HG03108 (cell line): Measurements from ENCODE around the gene KRTAP12-4.
"Not testable (repeated sequence)": the region's sequence is repeated elsewhere in the genome, so short reads cannot be mapped to it uniquely, and the experiment has no call there.

ENCODE experiments used
- ATAC-seq: cut with Tn5 transposase; IDR thresholded peaks from one replicate; pipeline ENCODE4 v1.9.1; 2021; ENCODE audit warnings: moderate library complexity; ENCODE audit not compliant: unreplicated experiment

Gene KRTAP12-4

DNA sequence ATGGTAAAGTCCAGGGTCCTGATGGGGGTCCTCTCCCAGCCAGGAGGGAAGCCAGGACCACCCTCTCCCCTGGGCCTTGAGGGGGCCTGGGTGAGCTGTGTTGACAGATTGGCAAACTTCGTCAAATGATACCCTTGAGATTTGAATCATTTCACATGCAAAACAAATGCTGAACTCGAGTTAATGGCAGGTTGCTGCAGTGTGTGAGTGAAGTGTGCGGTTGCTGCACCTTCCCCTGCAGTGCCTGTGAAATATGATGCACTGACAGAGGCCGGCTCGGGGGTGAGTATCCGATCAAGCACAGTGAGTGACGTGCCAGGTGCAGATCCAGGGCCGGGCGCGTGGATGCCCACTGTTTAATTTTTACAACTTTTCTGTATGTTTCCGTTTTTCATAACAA, 33.2 kb upstream of the KRTAP12-4 start:
- ATAC-seq = no peak

DNA sequence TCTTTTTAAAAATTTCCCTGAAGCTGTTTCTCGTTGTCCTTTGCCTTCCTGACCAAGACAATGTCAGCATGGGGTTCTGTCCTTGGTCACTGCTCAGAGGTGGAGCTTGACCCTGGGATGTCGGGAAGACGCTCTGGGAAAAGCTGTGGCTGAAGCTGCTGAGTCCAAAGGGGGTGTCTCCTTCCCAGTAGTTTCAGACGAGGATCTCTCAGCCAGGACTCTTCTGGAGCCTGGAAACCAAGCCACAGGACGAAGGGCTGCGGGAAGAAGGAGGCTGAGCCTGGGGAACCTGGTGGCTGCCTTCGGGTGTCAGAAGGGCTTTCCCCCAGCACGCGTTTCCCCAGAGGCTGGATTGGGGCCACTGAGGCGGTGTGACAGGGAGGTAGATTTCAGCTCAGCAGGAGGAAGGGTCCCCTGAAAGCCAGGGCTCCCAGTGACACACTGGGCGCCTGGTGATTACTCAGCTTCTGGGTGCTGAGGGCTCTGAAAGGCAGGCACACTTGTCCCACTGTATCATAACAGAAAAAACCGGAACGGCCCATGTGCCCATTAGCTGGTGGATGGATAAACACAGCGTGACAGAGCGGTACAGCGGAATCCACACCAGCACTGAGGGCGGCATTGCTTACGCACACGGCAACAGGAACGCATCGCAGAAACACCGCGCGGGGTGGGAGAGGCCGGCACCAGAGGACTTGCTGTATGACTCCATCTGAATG, 32.5 kb upstream of the KRTAP12-4 start:
- ATAC-seq = no peak

DNA sequence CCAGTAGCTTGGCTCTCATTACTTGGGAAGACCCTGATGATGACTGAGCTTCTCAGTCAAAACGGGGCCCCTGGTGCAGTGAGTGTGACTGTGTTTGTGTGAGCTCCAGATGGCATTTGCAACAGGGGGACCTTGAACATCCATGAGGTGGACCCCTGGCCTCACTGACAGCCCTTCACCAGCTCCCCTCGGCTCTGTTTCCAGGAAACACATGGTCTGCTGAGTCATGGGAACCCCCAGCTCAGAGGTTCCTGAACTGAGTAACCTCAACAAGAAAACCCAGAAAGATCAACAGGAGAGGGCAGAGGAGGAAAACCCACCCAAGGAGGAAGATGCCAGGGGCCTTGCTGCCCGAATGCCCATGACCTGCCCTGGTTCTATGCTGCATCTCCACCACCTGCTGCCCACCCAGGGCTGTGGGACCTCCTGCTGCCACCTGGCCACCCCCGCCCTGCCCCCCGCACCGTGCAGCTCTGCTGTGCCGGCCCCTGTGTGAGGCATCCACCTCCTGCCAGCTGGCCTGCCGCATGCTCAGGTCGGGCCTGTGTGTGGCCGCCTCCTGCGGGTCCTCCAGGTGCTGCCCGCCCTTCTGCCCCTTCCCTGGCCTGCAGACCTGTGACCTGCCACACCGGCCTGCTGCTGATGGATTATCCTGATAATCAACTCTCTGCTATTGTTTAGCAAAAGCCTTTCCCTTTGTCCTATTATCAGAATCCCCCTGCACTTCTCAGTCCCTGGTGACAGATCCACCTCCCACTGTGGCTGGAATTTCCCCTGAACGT, 31.7 kb upstream of the KRTAP12-4 start:
- ATAC-seq = no peak

DNA sequence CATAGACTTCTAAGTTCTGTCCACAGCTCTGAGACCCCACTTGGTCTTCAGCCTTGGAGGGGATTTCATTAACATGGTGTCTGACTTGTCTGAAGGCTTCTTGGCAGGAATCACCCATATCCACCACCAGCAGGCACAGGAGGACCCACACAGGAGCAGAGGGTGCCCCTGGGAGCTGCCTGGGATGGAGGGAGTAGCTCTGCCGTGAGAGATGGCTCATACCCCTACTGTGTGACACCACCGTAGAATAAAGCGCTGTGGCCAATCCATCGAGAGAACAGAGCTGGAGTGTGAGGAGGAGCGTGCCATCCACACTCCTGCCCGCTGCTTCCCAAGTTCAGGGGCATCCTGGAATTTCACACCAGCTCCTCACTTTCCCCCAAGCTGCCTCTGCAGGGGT, 30.6 kb upstream of the KRTAP12-4 start:
- not testable (repeated sequence) for ATAC-seq

DNA sequence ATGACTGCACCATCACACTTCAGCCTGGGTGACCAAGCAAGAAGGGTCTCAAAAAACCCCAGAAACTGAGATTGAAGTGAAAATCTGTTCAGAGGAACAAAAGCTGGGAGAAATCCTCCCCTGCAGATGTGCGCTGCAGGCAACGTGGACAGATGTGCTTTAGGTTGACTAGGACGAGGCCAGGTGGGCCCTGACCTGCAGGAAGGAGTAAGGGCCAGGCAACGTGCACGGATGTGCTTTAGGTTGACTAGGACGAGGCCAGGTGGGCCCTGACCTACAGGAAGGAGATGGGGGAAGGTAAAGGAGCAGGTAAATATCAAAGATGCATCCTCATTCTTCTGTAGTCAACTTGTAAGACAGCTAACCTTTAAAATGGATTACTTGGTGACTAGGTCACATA, 30.0 kb upstream of the KRTAP12-4 start:
- no peak for ATAC-seq

DNA sequence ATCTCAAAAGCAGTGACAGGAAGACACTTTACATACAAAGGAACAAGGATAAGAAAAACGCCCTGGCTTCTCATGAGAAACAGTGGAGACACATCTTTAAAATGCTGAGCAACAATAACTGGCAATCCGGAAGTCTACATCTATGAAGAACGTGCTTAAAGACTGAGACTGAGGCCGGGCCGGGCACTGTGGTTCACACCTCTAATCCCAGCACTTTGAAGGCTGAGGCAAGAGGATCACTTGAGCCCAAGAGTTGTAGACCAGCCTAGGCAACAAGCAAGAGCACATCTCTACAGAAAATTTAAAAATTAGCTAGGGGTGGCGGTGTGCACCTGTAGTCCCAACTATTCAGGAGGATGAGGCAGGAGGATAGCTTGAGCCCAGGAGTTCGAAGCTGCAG, 29.6 kb upstream of the KRTAP12-4 start:
- no peak for ATAC-seq

DNA sequence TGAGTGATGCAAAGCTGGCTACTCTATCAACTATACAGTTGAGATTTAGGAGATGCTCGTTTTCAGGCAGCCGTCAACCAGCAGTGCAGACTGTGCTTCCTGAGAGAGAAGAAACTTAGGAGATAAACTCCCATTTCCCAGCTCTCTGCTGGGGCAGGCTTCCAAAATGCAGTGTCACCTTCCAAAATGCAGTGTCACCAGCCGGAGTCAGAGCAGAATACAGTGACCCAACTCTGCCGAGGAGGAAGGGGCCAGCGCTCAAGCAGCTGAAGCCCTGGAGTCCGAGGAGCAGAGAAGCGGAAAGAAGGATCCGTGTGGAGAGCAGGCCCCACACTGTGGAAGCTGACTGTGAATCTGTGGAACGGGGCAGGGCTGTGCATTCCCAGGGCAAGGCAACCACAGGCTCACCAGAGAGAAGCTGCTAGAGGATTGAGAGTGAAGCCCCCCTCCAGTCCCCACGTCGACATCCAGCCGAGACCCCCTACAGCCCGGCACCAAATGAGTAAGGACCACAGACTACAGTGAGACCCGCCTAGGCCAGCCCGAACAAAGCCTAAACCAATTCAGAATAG, 28.2 kb upstream of the KRTAP12-4 start:
- ATAC-seq = no peak

DNA sequence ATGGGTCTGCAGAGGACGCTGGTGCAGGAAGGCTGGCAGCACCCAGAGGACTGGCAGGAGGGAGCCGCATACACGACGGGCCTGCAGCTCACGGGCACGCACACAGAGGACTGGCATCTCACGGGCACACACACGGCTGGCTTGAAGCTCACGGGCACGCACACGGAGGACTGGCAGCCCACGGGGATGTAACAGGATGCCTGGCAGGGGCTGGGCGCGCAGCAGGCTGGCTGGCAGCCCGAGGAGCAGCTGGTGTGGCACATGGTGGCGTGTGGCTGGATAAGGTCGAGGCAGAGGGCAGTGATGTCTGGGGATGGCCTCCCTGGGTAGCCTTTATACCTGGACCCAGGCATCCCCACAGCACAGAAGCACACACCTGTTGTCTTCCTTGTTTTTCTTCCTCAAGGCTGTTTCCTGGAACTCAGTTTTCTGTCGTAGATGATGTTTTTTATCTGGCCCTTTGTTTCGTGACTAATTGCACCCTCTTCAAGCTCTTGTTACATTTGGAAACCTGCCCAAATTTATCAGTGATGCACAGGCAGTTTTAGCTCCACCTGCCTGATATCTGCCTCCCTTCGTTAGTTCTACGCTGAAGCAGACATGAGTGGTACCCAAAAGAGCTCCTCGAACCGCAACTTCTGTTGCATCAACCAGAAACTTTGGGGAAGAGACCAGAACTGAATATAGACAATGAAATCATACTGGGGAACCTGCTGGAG, 27.6 kb upstream of the KRTAP12-4 start, which contains the start of gene KRTAP12-1:
Gene KRTAP12-1 (minus strand): TSS at position 303 of the 719 bp plus-strand sequence. CDS start 40 bp downstream, at position 263.
- no peak for ATAC-seq

DNA sequence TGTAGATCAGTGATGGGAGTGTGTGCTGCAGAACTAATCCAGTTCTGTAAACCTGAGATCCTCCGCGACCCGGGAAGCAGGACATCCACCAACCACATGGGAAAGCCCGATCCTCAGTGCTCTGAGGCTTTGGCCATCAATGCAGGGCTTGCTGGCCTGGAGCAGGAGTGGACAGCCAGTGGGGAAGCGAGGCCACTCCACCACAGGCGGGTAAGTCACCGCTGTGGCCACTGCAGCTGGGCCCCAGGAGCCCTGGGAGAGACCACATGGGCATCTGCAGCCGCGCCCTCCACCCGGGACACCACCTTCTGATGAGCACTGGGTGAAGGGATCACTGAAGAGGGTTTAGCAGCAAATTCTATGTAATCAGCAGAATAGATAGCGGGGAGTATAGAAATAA, 26.7 kb upstream of the KRTAP12-4 start:
- no peak for ATAC-seq

DNA sequence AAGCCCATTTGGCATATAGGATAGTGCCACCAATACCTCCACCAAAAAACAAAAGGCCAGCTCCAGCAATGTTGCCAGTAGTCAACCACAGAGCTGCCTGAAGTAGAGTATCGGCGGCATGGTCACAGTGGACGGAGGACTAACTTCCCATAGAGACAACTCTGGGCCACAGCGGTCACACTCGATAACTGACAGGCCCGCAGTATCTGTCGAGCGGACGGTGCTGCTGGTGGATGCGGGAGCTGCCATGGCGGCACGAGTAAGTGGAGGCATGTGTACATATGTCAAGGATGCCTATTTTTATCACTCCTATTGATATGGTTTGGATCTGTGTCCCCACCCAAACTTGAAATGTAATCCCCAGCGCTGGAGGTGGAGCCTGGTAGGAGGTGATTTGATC, 23.4 kb upstream of the KRTAP12-4 start:
- no peak for ATAC-seq

DNA sequence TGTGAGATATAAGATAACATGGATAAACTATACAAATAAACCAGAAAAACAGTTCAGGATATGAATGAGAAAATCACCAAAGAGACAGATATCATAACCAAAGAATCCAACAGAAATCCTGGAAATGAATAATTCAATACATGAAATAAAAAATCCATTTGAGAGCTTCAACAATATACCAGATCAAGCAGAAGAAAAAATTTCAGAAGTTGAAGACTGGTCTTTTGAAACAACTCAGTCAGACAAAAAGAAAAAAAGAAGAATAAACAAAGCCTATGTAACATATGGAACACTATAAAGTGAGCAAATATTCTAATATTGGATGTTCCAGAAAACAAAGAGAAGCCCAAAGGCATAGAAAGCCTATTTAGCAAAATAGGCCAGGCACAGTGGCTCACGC, 17.5 kb upstream of the KRTAP12-4 start:
- no peak for ATAC-seq

DNA sequence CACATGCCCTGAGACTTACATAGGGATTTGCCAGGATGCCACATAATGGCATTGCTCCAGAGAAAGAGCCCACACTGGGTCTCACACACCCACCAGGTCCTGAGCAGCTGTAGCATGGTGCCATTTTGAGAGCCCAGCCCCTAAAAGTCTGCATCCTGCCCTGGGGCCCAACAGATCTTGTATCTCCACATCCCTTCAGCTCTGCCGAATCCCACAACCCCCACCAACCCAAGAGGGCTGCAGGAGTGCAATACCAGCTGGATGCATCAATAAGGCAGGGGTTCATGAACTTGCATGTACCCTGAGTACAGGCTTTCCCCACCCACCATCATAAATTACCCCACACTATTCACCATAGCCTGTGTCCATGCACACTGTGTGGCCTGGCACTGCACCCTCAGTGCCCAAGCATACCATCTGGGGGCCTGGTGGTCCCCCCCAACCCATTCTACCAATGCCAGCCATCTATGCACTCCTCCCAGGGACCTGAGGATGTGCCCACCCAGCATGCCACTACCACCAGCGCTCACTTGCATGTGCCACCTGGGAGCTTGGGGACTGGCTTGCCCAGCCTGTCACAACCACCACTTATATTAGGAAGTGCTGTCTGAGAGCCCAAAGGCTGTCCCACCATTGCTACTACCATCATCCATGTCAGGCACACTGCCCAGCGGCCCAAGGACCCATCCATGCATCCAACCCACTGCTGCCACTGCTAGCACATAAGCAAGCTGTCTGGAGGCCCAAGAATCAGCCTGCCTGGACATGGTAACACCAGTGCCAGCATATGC, 16.4 kb upstream of the KRTAP12-4 start:
- ATAC-seq = no peak

DNA sequence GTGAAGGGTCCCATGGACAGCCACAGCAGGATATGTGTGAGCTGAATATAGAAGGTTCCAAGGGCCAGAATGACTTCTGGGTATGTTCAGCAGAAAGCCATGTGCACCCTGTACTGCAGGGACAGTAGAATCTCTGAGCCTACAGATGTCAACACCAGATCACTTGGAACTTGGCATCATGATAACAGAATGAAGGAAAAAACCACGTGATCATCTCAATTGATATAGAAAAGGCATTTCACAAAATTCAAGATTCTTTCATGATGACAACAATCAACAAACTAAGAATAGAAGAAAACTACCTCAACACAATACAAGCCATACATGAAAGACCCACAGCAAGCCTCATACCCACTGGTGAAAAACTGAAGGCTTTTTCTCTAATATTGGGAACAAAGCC, 13.2 kb upstream of the KRTAP12-4 start:
- no peak for ATAC-seq

DNA sequence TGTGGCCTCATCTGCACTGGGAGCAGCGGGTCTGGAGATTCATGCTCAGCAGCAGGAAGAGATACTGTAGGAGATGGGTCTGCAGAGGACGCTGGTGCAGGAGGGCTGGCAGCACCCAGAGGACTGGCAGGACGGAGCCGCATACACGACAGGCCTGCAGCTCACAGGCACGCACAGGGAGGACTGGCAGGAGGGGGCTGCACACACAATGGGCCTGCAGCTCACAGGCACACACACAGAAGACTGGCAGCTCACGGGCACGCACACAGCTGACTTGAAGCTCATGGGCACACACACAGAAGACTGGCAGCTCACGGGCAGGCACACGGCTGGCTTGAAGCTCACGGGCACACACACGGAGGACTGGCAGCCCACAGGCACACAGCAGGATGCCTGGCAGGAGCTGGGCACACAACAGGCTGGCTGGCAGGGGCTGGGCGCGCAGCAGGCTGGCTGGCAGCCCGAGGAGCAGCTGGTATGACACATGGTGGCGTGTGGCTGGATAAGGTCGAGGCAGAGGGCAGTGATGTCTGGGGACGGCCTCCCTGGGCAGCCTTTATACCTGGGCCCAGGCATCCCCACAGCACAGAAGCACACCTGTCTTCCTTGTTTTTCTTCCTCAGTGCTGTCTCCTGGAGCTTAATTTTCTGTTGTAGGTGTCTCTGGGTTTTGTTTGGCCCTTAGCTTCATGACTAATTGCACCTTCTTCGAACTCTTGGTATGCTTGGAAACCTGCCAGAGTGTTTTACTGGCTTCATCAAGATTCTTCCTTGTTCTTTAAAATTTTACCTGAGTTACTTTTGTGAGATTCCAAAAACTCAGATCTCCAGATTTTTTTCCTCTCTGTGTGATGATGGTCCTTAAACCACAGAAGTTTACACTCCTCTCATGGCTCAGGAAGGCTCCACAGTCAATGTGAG, 12.2 kb upstream of the KRTAP12-4 start, which contains the start of gene KRTAP12-2:
Gene KRTAP12-2 (minus strand): TSS at position 527 of the 920 bp plus-strand sequence. CDS start 41 bp downstream, at position 486.
- no peak for ATAC-seq

DNA sequence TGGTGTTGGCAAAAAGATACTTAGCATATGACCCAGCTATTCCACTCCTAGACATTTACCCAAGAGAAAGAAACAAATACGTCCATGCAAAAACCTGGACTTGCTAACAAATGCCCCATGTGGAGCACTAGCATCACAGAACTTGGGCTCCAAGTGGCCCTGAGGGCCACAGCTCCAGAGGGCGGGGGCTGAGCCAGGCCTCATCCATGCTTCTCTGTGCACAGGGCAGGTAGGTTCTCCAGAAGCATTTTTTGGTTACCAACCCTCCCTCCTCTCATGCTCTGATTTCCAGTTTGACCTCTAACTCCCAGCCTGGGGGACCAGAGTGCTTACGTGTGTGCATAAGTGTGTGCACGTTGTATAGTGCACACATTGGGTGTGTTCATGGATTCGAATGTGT, 10.2 kb upstream of the KRTAP12-4 start:
- no peak for ATAC-seq

DNA sequence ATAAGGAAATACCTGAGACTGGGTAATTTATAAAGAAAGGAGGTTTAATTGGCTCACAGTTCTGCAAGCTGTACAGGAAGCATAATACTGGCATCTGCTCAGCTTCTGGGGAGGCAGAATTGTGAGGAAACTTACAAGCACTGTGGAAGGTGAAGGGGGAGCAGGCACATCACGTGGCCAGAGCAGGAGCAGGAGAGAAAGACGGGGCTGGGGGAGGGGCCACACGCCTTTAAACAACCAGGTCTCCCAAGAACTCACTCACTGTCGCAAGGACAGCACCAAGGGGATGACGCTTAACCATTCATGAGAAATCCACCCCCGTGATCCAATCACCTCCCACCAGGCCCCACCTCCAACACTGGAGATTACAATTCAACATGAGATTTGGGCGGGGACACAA, 7.1 kb upstream of the KRTAP12-4 start:
- not testable (repeated sequence) for ATAC-seq

DNA sequence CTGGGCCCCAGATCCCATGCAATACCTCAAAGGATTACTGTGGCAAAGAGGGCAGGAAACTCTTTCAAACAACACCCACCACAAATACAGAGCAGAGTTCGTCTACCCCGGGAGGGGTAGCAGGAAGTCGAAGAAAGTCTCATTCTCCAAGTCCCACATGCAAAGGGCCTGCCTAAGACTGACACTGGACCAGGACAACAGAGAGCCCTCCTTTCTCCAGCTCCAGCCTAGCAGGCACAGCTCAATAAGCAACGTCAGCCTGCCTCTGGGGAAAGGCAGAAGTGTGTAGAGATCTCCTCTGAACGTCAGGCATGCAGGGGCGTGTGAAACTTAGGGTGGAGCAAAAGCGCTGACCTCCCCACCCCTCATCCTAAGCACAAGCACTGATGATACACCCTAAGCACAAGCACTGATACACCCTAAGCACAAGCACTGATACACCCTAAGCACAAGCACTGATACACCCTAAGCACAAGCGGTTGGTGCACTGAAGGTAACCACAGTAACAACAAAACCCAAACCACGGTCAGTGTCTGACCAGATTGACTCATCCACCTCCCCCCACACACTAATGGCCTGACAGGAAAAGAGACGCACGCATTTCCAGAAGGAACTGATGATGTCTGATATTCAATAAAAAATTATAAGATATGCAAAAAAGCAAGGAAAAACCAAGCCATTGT, 4.6 kb upstream of the KRTAP12-4 start:
- ATAC-seq = no peak

DNA sequence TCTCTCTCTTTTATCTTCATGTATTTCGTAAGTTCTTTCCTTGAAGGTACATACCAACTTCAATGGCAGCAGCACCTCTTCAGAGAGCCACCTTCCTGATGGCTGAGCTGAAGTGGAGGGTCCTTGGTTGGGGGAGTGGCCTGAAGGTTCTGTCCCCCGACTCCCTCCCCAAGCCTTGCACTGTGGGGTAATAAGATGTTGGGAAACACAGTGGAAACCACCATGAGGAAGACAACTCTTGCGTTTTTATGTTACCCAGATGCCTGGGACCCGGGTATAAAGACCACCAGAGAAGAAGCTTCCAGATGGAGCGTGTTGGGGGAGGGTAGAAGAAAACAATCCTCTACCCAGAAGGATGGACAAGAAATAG, 4.1 kb upstream of the KRTAP12-4 start:
- ATAC-seq = no peak
